Measurements from ENCODE around the gene TEX101.

Gene TEX101

GRCh38 chr19:43454031-43454430 lies 39.3 kb downstream of the TEX101 start:
- TF ChIP-seq CEBPB (IDR thresholded peaks at IDR 0.05) = no peak
- no peak for TF ChIP-seq TAF1 (IDR thresholded peaks at IDR 0.05; ENCODE audit: low read depth)
- no peak for TF ChIP-seq EGR1 (IDR thresholded peaks at IDR 0.05)
- no peak for TF ChIP-seq FOXM1 (IDR thresholded peaks at IDR 0.05; ENCODE audit: borderline replicate concordance, low read depth)
- no peak for TF ChIP-seq YY1 (IDR thresholded peaks at IDR 0.05; ENCODE audit: low read depth)
- TF ChIP-seq EP300 (IDR thresholded peaks at IDR 0.05; ENCODE audit: borderline replicate concordance) = no peak
- TF ChIP-seq TCF12 (IDR thresholded peaks at IDR 0.05; ENCODE audit: low read depth) = no peak
- no peak for TF ChIP-seq TEAD4 (IDR thresholded peaks at IDR 0.05)
- TF ChIP-seq RAD21 (IDR thresholded peaks at IDR 0.05; ENCODE audit: low read depth) = no peak
- TF ChIP-seq REST (IDR thresholded peaks at IDR 0.05; ENCODE audit: low read depth) = no peak

DNA sequence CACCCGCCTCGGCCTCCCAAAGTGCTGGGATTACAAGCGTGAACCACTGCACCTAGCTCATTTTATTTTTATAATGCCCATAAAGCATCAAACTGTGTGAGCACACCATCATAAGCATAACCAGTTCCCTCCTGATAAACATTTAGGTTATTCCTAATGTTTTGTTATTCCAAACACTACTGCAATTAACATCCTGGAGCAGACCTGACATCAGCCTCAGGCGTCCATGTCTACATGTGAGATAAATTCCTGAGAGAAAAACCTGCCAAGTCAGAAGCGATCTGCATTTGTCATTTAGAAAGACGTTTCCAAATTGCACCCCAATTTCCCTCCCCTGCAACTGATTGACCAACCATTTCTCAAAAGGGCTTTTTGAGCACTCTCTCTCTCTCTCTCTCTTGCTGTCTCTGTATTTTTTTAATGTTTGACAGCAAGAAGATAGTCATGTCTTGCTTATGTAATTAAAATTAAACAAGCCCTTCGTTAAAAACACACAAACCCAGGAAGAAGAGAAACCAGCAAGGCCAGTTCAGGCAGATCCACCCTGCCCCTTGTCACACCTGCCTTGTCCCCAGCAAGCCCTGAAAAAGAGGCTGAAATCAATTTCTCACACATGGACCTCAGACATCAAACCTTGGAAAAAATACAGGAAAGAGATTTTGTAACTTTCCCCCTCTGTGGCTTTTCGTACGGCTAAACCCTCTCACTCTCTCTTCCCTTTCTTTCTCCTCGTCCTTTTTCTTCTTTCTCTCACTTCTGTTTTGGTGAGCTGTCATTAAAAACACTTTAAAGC lies 40.8 kb downstream of the TEX101 start:
- TF ChIP-seq EP300 (IDR thresholded peaks at IDR 0.05; ENCODE audit: borderline replicate concordance) (no peak), TCF12 (IDR thresholded peaks at IDR 0.05; ENCODE audit: low read depth) (no peak), REST (IDR thresholded peaks at IDR 0.05; ENCODE audit: low read depth) (no peak), ZBTB7A (IDR thresholded peaks at IDR 0.05; ENCODE audit: low read depth) (no peak), TEAD4 (IDR thresholded peaks at IDR 0.05) (no peak), CREB1 (IDR thresholded peaks at IDR 0.05; ENCODE audit: low read depth) (no peak)

- no peak for TF ChIP-seq FOXM1 (IDR thresholded peaks at IDR 0.05; ENCODE audit: borderline replicate concordance, low read depth)
- no peak for TF ChIP-seq EP300 (IDR thresholded peaks at IDR 0.05; ENCODE audit: borderline replicate concordance)
- TF ChIP-seq CEBPB (IDR thresholded peaks at IDR 0.05) = no peak
- no peak for TF ChIP-seq EGR1 (IDR thresholded peaks at IDR 0.05)
- no peak for TF ChIP-seq NFIC (IDR thresholded peaks at IDR 0.05)
- TF ChIP-seq REST (IDR thresholded peaks at IDR 0.05; ENCODE audit: low read depth) = no peak
- no peak for TF ChIP-seq CREB1 (IDR thresholded peaks at IDR 0.05; ENCODE audit: low read depth)
- no peak for TF ChIP-seq RAD21 (IDR thresholded peaks at IDR 0.05; ENCODE audit: low read depth)
- TF ChIP-seq TCF12 (IDR thresholded peaks at IDR 0.05; ENCODE audit: low read depth) = no peak
- no peak for TF ChIP-seq YY1 (IDR thresholded peaks at IDR 0.05; ENCODE audit: low read depth)
- TF ChIP-seq, protein P1, sequence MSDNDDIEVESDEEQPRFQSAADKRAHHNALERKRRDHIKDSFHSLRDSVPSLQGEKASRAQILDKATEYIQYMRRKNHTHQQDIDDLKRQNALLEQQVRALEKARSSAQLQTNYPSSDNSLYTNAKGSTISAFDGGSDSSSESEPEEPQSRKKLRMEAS (IDR thresholded peaks at IDR 0.05) = no peak
- TF ChIP-seq ZBTB7A (IDR thresholded peaks at IDR 0.05; ENCODE audit: low read depth) = no peak
- TF ChIP-seq TAF1 (IDR thresholded peaks at IDR 0.05; ENCODE audit: low read depth) = no peak
- TF ChIP-seq, protein P2, sequence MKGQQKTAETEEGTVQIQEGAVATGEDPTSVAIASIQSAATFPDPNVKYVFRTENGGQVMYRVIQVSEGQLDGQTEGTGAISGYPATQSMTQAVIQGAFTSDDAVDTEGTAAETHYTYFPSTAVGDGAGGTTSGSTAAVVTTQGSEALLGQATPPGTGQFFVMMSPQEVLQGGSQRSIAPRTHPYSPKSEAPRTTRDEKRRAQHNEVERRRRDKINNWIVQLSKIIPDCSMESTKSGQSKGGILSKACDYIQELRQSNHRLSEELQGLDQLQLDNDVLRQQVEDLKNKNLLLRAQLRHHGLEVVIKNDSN (IDR thresholded peaks at IDR 0.05) = no peak
- no peak for TF ChIP-seq TEAD4 (IDR thresholded peaks at IDR 0.05)
These were observed 43.1 kb downstream of the TEX101 start for GRCh38 chr19:43457809-43458208.

DNA sequence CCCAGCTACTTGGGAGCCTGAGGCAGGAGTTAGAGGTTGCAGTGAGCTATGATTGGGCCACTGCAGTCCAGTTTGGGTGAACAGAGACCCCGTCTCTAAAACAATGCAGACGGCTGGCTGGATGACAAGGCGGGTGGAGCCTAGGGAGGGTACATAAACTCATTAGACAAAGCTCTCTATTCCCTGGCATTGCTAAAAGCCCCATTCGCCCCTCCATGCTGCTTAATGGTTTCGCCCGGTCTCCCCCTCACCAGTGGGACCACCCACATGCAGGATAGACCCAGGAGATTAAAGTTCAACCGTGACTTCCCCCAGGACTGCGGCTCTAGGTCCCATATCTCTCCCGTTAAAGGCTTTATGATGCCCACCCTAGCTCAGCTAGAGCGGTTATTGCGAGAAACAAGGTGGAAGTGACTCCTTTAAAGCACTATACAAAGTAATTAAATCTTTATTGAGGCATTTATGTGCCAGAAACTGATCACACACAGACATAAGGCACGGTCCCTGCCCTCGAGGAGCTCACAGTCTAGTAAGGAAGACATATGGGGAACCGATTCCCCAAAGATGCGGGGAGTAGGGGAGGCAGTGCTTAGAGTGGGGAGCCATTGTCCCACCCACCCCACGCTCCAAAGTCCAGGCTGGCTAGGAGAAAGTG lies 45.8 kb downstream of the TEX101 start:
- no peak for TF ChIP-seq EGR1 (IDR thresholded peaks at IDR 0.05)
- no peak for TF ChIP-seq TAF1 (IDR thresholded peaks at IDR 0.05; ENCODE audit: low read depth)
- TF ChIP-seq NFIC (IDR thresholded peaks at IDR 0.05) = no peak
- no peak for TF ChIP-seq REST (IDR thresholded peaks at IDR 0.05; ENCODE audit: low read depth)
- TF ChIP-seq TEAD4 (IDR thresholded peaks at IDR 0.05) = no peak
- TF ChIP-seq, protein P2 (IDR thresholded peaks at IDR 0.05) = no peak
- no peak for TF ChIP-seq CEBPB (IDR thresholded peaks at IDR 0.05)
- no peak for TF ChIP-seq ZBTB7A (IDR thresholded peaks at IDR 0.05; ENCODE audit: low read depth)
- no peak for TF ChIP-seq YY1 (IDR thresholded peaks at IDR 0.05; ENCODE audit: low read depth)
- TF ChIP-seq FOXM1 (IDR thresholded peaks at IDR 0.05; ENCODE audit: borderline replicate concordance, low read depth) = no peak
- TF ChIP-seq, protein P1 (IDR thresholded peaks at IDR 0.05) = no peak
- TF ChIP-seq EP300 (IDR thresholded peaks at IDR 0.05; ENCODE audit: borderline replicate concordance) = no peak
- no peak for TF ChIP-seq RAD21 (IDR thresholded peaks at IDR 0.05; ENCODE audit: low read depth)
- TF ChIP-seq TCF12 (IDR thresholded peaks at IDR 0.05; ENCODE audit: low read depth) = no peak
- no peak for TF ChIP-seq CREB1 (IDR thresholded peaks at IDR 0.05; ENCODE audit: low read depth)

All from Ishikawa (cell line).